Erythroblast (primary cell): ENCODE results near the gene HDDC2.

Source experiments
- GATA1 ChIP-seq: IDR thresholded peaks from 2 replicates; pipeline ENCODE4 v1.6.1; 2011; ENCODE audit warnings: low read depth, mild to moderate bottlenecking, control low read depth, low read length, moderate library complexity
- POLR2A ChIP-seq: IDR thresholded peaks from 2 replicates; pipeline ENCODE4 v1.6.1; 2011; ENCODE audit warnings: mild to moderate bottlenecking, low read length

- no peak for TF ChIP-seq POLR2A
- TF ChIP-seq GATA1 = no peak
Observed at GRCh38 chr6:125231574-125232343, 70.0 kb downstream of the HDDC2 start.
